Adipose tissue (tissue), 3 donors: ENCODE data around the gene NMUR1. TPM values are rescaled to one million over a fixed set of nuclear protein-coding genes. Genes with fewer than 3 reads are reported as not detected.
"Not testable (repeated sequence)": the region's sequence is repeated elsewhere in the genome, so short reads cannot be mapped to it uniquely, and the experiment has no call there.

Source experiments
- H3K27ac ChIP-seq: one replicate; pipeline ENCODE4 v1.5.1; 2013; ENCODE audit warnings: low read depth, low read length
- WGBS, 3 donors: extraction: QIAGEN DNeasy Blood & Tissue Kit; methylation state at CpG; one replicate each; pipeline ENCODE4 v1.1.7; 2013; 5-methylcytosine and 5-hydroxymethylcytosine counted together
- polyA plus RNA-seq, 3 donors: library from polyadenylated mRNA; stranded (reverse); fragments of 200-250 nt; gene quantifications; one replicate each; pipeline ENCODE4 v1.2.3, GENCODE V29; 2013
- donor health status: healthy with polysubstance abuse.
- donor health status: Bipolar disorder and iron deficiency.
- donor health status: healthy.

The NMUR1 gene, protein sequence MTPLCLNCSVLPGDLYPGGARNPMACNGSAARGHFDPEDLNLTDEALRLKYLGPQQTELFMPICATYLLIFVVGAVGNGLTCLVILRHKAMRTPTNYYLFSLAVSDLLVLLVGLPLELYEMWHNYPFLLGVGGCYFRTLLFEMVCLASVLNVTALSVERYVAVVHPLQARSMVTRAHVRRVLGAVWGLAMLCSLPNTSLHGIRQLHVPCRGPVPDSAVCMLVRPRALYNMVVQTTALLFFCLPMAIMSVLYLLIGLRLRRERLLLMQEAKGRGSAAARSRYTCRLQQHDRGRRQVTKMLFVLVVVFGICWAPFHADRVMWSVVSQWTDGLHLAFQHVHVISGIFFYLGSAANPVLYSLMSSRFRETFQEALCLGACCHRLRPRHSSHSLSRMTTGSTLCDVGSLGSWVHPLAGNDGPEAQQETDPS
- polyA plus RNA-seq: 1 to 10 TPM in 2 of 3 donors, under 1 TPM in 1; 0.67 to 2.5 (median 1.8) TPM

DNA sequence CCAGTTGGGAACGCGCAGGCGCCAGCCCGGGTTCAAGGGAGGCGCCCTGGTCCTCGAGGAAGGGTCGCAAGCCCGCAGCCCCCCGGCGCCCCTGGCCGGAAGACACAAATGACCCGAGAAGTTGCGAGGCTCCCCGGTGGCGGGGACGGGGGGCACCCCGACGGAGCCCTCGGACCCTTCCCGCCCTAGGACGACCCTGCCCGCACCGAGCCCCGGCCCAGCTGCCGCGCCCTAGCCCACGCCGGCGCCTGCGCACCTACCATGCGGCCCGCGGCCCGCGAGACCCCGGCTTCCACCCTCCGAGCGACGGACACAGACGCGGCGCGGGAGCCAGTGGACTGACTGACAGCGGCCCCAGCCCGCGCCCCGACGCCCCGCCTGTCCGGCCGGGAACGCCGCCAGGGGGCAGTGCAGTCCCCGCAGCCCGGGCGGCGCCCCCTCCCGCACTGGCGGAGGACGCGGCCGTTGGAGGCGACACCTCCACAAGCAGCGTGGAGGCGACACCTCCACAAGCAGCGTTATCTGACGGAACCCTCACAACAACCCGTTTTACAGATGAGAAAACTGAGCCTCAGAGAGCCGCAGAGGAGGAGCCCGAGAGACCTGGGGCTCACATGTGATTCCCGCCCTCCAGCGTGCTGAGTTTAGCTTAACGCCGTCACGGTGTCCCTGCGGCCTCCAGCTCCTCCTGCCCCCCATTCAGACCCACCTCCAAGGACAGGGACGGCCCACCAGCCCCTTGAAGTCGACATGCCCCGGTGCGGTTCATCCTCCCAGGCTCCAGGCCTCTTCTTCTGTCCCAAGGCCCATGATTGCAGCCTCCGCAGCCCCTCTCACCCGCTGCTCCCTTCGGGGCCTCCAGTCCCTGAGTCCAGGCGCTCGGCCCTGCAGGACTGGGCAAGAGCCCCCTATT lies at the start of gene NMUR1:
Gene NMUR1 (minus strand): TSS at position 347 of the 913 bp plus-strand sequence. CDS start 84 bp downstream, at position 263.
- no peak within 1 kb of the TSS for H3K27ac ChIP-seq
- 14 to 15% (median 14%) methylated on average over 74 to 85 of the region's 85 CpGs for WGBS, 3 donors

DNA sequence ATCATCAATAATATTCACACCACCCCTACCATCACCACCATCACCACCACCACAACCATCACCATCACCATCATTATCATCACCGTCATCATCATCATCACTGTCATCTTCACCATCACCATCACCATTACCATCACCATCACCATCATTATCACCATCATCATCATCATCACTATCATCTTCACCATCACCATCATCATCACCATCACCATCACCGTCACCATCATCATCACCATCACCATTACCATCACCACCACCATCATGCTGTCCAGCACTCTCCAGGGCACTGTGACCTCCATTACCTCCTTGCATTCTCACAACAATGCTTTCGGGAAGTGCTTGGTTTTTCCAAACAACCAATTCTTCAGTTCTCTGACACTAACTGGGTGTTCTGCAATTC lies 49.3 kb upstream of the NMUR1 start:
- WGBS, 3 donors: 91 to 97% (median 92%) methylated on average over 3 of the region's 3 CpGs
- H3K27ac ChIP-seq: no peak overlapping the region

DNA sequence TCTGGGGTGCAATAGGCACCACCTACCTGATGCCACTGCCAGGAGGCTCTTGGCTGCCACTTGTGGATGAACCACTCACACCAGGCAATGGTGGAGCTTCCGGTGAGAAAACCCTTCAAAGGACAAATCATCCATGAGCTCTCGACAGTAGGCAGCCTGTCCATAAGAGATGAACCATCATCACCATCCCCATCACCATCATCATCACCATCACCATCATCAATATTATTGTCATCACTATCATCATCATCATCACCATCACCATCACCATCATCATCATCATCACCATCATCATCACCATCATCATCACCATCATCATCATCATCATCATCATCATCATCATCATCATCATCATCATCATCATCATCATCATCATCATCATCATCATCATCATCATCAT lies 48.4 kb upstream of the NMUR1 start:
- 97 to 100% (median 98%) methylated on average over 2 of the region's 2 CpGs for WGBS, 3 donors
- H3K27ac ChIP-seq: not testable (repeated sequence)

DNA sequence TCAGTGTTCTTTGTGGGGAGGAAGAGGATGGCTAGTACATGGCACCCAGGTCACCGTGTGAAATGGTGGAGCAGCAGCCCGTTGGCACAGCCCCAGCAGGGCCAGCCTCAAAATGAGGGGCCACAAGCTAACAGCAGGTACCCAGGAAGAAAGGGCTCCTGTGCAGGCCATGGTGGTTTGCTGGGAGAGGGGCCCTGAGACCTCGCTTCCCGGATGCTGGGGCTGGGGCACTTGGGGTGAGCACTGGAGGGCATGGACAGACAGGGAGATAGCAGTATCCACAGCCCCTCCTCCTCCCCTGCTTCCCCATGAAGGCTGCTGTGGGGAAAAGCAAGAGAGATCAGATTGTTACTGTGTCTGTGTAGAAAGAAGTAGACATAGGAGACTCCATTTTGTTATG lies 46.2 kb upstream of the NMUR1 start:
- H3K27ac ChIP-seq: no peak overlapping the region
- WGBS, 3 donors: 82 to 100% (median 92%) methylated on average over 4 of the region's 4 CpGs

DNA sequence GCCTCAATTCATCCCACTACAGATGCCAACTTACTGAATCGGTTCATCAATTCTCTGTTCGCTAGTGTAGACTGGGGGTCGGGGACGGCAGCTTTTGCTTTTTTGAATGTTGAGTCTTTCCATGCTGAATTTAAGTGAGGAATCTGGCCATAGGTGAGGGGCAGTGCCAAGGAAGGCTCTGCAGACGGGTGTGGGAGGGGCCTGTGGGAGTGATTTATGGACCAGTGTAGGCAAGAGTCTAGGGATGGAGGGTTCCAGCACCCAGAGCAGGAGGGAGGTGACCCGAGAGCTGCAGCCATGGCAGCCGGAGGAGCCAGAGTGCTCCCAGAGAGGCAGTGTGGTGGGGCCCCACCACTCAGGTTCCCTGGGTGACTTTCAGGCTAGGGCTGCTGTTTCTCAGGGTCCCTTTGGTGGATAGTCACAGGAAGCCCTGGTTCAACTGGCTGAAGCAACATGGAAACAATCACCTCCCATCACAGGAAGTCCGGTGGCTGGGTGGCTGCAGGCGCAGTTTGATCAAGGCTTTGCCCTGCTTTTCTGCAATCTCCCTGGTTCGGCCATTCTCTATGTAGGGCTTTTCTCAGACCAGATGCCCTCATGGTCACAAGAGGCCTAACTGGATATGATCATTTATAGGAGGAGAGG lies 45.5 kb upstream of the NMUR1 start:
- WGBS, 3 donors: 80 to 92% (median 85%) methylated on average over 10 of the region's 10 CpGs
- no peak overlapping the region for H3K27ac ChIP-seq

DNA sequence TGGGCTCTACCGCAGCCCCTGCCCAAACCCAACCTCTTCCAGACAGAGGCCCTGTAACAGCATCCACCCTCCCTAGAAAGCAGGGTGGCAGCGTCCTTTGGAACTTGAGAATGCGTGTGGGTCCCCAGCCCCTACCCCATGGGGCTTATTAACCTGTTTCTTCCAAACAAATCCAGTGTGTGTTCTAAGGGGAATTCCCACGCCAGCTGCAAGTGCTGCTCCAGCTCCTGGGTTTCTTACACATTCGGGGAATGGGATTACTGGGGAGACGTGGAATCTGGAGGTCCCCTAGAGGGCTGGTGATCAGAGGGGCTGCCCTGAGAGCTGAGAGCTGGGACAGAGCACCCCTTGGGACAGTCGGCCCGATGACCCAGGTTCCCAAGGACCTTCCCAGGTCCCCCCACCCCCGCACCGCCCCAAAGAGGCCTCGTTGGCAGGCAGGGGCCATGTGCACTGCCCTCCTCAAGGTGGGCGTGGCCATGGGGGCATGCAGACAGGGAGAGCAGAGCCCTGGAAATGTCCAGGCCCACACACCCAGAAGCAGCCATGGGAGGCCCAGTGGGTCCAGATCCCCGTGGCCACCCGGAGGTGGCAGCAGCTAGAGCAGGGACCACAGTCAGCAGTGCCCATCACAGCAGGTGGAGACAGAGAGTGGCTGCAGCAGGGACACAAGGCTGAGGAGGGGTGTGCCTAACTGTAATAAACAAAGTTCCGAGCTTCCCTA lies 43.6 kb upstream of the NMUR1 start:
- H3K27ac ChIP-seq: no peak overlapping the region
- 75 to 88% (median 88%) methylated on average over 15 of the region's 15 CpGs for WGBS, 3 donors

DNA sequence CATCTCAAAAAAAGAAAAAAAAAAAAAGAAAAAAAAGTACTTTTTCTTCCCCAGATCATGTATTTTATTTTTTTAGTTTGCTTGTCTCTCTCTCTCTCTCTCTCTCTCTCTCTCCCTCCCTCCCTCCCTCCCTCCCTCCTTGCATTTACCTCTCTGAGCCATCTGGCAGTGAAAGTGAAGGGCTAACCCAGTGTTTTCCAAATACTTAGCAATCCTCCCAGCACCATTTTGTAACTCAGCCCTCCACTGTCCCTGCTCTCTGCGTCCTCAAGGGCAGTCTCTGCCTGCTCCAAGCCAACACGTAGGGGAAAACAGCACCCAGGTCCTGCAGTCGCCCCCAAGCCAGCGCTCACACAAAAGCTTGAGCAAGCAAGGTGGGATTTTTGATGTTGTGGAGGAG lies 42.9 kb upstream of the NMUR1 start:
- 60 to 70% (median 70%) methylated on average over 4 of the region's 4 CpGs for WGBS, 3 donors
- H3K27ac ChIP-seq: no peak overlapping the region

DNA sequence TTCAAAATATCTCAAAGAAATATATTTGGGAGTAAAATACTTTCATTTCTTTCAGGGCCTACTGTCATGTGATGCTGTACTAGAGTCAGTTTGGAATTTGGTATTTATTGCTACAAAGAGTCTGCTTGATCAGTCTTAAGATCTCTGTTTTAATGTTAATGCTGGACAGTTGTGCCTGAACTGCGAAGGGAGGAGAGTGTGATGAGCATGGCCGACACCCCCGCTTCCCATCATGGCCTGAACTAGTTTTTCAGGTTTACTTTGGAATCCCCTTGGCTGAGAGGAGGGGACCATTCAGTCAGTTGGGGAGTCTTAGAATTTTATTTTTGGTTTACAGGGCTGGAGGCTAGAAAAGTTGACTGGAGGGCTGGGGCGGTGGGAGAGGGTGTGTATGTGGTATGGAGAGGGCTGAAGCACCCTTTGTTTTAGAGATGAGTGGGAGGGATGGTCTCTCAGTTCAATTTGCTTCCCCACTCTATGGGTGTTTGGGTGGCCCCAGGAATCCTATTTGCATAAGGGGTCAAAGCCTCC lies 41.5 kb upstream of the NMUR1 start:
- 82 to 87% (median 82%) methylated on average over 4 of the region's 4 CpGs for WGBS, 3 donors
- no peak overlapping the region for H3K27ac ChIP-seq

DNA sequence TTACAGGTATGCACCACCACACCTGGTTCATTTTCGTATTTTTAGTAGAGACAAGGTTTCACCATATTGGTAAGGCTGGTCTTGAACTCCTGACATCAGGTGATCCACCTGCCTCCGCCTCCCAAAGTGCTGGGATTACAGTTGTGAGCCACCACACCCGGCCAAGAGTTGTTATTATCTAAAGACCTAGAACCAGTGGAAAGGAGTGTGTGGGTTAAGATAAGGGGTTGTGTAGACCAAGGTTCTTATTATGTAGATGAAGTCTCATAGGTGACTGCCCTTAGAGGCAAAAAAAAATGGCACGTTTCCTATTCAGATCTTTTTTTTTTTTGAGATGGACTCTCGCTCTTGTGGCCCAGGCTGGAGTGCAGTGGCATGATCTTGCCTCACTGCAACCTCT lies 40.7 kb upstream of the NMUR1 start:
- H3K27ac ChIP-seq: not testable (repeated sequence)
- whole genome bisulfite sequencing, 3 donors: 76 to 91% (median 88%) methylated on average over 5 of the region's 5 CpGs

DNA sequence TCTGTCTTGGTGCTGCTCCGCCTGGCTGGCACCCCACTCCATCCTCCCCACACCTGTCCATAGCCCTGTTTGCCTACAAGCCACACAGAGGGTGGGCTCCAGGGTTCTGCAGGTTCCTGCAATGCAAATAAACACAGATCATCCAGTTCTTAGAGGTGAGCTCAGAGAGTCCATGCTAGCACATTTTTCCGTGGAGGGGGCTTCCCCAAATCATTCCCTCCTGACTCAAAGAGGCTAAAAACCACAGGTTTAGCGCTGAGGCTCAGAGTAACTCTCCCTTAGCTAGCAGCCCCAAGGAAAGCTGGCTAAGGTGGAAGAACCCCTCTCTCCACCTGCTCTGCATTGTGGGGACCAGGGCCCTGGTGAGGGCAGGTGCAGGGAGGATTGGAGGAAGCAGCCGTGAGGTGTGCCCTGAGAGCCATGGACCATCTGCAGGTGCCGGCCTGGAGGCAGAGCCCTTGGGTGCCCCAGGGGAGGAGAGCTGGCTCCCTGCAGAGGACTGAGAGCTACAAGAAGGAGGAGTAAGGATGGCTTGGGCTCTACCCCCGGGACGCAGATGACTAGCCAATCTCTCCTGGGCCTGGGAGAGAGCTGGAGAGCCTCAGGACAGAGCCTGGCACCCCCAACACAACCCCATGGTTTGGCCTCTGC lies 38.7 kb upstream of the NMUR1 start:
- H3K27ac ChIP-seq: no peak overlapping the region
- 84 to 92% (median 85%) methylated on average over 7 of the region's 7 CpGs for WGBS, 3 donors

DNA sequence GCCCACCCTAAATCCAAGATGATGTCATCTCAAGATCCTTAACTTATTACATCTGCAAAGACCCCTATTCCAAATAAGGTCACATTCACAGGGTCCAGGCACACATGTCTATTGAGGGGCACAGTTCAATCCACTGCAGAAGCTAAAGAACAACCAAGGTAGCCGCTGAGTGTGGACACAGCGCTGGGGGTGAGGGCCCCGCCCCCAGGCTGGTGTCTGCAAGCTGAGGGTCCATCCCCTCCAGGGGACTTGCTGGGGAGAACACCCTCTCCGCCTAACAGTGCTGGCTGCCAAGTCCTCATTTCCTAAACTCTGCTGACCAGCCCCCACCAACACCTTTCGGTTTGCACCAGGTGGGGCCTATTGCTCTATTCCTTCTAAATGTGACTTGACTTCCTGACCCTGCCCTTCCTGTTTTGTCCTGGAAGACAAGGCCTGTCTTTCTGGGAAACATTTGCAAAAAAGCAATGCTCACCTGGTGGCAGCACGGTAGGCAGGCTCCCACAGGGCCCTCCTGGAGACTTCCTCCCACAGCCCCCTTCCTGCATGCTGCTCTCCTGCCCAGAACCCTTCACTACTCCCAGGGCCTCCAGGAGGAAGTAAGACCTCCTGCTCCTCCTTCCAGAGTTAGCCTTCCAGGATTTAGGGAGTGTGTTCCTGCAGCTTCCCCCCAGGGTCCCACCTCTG lies 38.0 kb upstream of the NMUR1 start:
- WGBS, 3 donors: 72 to 90% (median 77%) methylated on average over 6 of the region's 6 CpGs
- no peak overlapping the region for H3K27ac ChIP-seq

DNA sequence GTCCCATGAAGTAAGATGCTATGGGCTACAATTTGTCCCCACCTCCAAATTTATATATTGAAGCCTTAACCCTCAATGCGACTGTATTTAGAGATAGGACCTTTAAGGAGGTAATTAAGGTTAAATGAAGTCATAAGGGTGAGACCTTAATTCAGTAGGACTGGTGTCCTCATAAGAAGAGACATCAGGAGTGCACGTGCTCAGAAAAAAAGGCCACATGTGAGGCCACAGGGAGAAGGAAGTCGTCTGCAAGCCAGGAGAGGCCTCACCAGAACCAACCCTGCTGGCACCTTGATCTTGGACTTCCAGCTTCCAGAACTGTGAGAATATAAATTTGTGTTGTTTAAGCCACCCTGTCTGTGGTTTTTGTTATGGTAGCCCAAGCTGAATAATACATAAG lies 36.9 kb upstream of the NMUR1 start:
- no peak overlapping the region for H3K27ac ChIP-seq
- 85 to 87% (median 86%) methylated on average over 3 of the region's 3 CpGs for WGBS, 3 donors

DNA sequence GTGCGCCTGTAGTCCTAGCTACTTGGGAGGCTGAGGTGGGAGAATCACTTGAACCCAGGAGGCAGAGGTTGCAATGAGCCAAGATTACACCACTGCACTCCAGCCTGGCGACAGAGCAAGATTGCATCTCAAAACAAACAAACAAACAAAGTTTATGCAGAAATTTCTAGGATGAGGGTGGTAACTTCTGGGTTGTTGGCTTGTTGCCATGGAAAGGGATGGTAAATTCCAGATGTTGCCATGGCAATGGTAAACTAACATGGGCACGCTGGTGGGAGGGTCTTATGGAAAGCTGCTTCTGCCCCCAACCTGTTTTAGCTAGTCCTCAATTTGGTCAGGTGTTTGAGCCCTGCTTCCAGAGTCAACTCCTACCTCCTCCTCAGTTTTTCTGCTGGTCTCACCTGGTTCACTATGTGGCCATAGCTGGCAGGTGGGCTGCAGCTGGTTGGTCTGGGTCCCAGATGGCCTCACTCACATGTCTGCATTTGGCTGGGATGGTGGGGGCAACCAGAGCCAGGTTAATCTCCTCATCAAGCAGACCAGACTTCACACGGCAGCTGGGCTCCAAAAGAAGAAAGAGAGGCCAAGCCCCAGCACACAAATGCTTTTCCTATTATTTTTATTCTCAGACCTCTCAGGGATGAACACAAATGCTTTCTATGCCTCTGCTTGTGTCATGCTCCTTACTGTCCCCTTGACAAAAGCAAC lies 35.8 kb upstream of the NMUR1 start:
- 67 to 86% (median 82%) methylated on average over 4 of the region's 4 CpGs for WGBS, 3 donors
- no peak overlapping the region for H3K27ac ChIP-seq

DNA sequence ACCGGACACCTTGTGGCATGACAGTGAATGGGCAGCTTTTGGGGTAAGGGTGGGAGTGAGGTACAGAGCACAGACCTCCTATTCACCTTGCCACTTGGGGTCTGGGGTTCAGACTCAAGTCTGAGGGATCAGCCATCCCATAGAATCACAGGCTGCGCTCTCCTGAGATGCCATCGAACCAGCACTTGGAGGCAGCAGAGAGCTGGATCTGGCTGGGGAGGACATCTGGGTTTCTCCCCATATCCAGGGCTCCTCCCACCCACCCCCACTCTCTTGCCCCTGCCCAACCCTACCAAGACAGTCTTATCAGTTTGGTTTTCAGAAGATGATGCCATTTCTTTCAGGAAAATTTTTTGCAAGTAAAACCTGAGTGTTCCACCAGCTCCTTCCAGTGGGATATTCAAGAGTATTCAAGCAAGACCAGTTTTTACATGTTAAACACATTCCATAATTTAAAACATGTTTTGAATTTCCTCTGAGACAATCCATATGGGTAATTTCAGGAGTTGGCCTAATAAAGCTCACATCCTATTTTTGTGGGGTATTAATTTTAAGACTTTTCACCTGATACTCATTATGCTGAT lies 33.2 kb upstream of the NMUR1 start:
- 15 to 27% (median 20%) methylated on average over 3 of the region's 3 CpGs for WGBS, 3 donors

DNA sequence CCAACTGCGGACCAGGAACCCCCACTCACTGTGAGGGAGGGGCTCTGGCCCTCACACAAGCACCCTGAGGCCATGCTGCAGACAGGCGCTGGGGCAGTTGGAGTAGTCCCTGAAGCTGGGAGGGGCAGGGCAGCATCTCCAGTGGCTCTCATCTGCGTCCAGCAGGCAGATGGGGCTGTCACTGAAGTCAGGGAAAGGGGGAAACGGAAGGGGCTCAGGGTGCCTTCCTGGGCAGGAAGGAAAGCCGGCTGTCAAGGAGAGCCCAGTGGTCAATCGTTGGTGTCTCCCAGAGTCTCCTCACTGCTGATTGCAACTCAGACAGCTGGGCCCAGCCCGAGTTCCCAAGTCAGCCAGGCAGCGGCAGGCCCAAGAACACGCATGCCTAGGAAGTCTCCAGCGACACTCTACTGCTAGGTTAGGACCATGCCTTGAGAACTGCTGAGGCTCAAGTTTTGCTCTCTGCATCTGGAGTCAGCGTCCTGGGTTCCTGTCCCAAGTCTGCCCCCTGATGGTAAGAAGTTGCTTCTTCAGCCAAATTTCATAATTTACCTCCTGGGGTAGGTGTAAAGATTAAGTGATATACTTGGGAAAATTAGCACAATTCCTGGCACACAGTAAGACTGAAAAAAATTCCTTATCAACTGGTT lies 27.4 kb upstream of the NMUR1 start:
- 23 to 42% (median 28%) methylated on average over 11 of the region's 11 CpGs for WGBS, 3 donors
- no peak overlapping the region for H3K27ac ChIP-seq

More for the DNA sequence above, 33.2 kb upstream of the NMUR1 start:
- H3K27ac ChIP-seq: no peak overlapping the region

DNA sequence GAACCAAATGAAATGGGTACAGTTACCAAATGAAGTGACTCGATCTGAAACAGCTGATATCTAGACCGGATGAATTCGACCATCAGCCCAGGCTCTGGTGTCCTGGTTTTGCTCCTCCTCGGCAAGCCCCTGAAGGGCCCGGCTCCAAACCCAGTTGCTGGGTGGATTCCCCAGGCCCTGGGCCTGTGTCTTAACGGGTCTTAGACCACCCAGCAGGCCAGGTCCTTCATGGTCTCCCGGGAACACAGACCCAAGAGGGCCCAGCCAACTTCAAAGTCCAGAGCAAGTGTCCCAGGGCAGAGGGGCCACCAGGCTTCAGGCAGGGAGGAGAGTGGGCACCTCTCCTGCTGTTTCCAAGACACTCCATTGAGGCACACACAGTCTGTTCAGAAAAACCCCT lies 26.7 kb upstream of the NMUR1 start:
- 86 to 91% (median 87%) methylated on average over 7 of the region's 7 CpGs for WGBS, 3 donors
- no peak overlapping the region for H3K27ac ChIP-seq
